NT2/D1 (cell line): Measurements from ENCODE around the gene IGSF9.

ENCODE experiments used
- YY1 ChIP-seq: IDR thresholded peaks from 2 replicates; pipeline ENCODE4 v1.6.1; 2011; ENCODE audit not compliant: insufficient read length, insufficient read depth
- ZNF274 ChIP-seq: IDR thresholded peaks from 2 replicates; pipeline ENCODE4 v1.6.1; 2011; ENCODE audit warnings: mild to moderate bottlenecking, low read depth, low read length

GRCh38 chr1:159958719-159959380, 13.4 kb upstream of the IGSF9 start:
- TF ChIP-seq ZNF274 (no peak), YY1 (no peak)
